ENCODE results near the gene EZH2. TPM values are rescaled to one million over a fixed set of nuclear protein-coding genes. Genes with fewer than 3 reads are reported as not detected.

The EZH2 gene
- total RNA-seq: 1 to 10 TPM; 1.7 to 5.8 (median 2.4) TPM

GRCh38 chr7:148884049-148884298 lies at the start of gene EZH2:
TSS of gene EZH2 (minus strand) at chr7:148884291. CDS start at chr7:148847298, 36,993 bp downstream.
- ATAC-seq (ENCODE audit: low FRiP score): no peak
- TF ChIP-seq CTCF (IDR thresholded peaks at IDR 0.05): no peak
- no peak for DNase-seq (ENCODE audit: low spot score)

DNA sequence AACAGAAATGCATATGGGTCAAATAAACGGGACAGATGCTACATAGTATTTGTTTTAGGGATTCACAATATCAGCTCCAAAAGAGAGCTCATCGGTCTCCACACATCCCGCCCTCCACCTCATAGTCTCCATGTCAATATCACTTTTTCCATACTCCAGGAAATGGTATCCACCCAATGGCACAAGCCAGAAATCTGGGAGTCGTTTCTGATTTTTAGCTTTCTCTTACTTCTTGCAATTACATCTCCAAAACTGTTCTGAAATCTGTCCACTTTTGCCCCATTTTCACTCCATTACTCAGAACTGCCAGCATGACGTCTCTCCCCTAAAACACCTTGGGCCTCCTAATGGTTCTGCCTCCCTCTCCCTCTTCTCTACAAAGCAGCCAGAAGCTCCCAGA lies 47.4 kb upstream of the EZH2 start:
- TF ChIP-seq CTCF (IDR thresholded peaks at IDR 0.05): no peak
- no peak for DNase-seq (ENCODE audit: low spot score)
- ATAC-seq (ENCODE audit: low FRiP score): no peak

GRCh38 chr7:148930335-148930734 lies 46.2 kb upstream of the EZH2 start:
- DNase-seq (ENCODE audit: low spot score) (no peak), ATAC-seq (ENCODE audit: low FRiP score) (no peak)
- TF ChIP-seq CTCF (IDR thresholded peaks at IDR 0.05): no peak

GRCh38 chr7:148929176-148929575 lies 45.1 kb upstream of the EZH2 start:
- DNase-seq (ENCODE audit: low spot score) (no peak), ATAC-seq (ENCODE audit: low FRiP score) (no peak)
- TF ChIP-seq CTCF (IDR thresholded peaks at IDR 0.05): no peak

GRCh38 chr7:148927123-148928045 lies 43.3 kb upstream of the EZH2 start:
- no peak for TF ChIP-seq CTCF (IDR thresholded peaks at IDR 0.05)
- ATAC-seq (ENCODE audit: low FRiP score) (no peak), DNase-seq (ENCODE audit: low spot score) (no peak)

- no peak for ATAC-seq (ENCODE audit: low FRiP score)
- DNase-seq (ENCODE audit: low spot score): no peak
- no peak for TF ChIP-seq CTCF (IDR thresholded peaks at IDR 0.05)
Measured at GRCh38 chr7:148925836-148926235, 41.7 kb upstream of the EZH2 start.

DNA sequence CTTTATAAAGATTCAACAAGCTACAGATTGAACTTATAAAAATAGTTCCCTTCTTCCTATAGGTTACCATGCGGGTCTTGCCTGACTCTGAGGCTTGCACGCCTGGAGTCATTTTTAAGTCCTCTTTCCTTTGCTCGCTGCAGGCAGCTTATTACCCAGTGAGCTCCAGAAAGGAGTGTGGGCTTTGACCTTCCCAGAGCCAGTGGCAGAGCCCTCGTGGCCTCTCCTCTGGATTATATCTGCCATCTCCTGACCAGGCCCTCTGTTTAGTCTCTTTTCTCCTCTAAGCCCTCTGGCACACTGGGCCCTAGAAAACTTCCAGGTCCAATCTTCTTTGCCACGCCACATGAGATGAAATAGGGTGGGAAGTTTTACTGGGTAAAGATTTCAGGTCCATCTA lies 39.9 kb upstream of the EZH2 start:
- no peak for TF ChIP-seq CTCF (IDR thresholded peaks at IDR 0.05)
- DNase-seq (ENCODE audit: low spot score) (no peak), ATAC-seq (ENCODE audit: low FRiP score) (no peak)

Measured in omental fat pad (tissue), 4 donors.